ENCODE results near the gene ST6GALNAC5.

- TF ChIP-seq CTCF (conservative IDR thresholded peaks at IDR 0.05 in 1 of 2, IDR thresholded peaks at IDR 0.05 in 1 of 2; ENCODE audit: extremely low read depth in 1 of 2, insufficient read depth in 1 of 2, low read depth in 1 of 2, low read length in 2 of 2) (no peak), EZH2 (IDR thresholded peaks at IDR 0.05; ENCODE audit: borderline replicate concordance, low read length) (no peak)
Measured at GRCh38 chr1:76862447-76862846, 4.8 kb upstream of the ST6GALNAC5 start.

Measured in mammary epithelial cell (primary cell).